ENCODE data around the gene ANKRD9. TPM values are rescaled to one million over a fixed set of nuclear protein-coding genes. Genes with fewer than 3 reads are reported as not detected.

The ANKRD9 gene
- total and polyA plus RNA-seq, 2 donors (not counting 3 experiments of a cell fraction or from before 2014, with no cell fraction given): 21.0 to 24.6 TPM

- no peak overlapping the region for H3K9ac ChIP-seq (replicated peaks; ENCODE audit: extremely low read depth, insufficient read depth, low read length)
- intact Hi-C loops (cut with micrococcal nuclease): loop anchor here (10.0 kb wide), 1 partner anchor 276 kb away; no protein-coding TSS in a partner anchor
- H3K79me2 ChIP-seq (ENCODE audit: control insufficient read depth, insufficient read depth, low read length): peaks cover 3% of the 10 kb centered on the region
- H4K20me1 ChIP-seq (replicated peaks; ENCODE audit: control insufficient read depth, extremely low read depth, insufficient read depth, low read length): no peaks in the 10 kb centered on the region
- H3K9me1 ChIP-seq (replicated peaks; ENCODE audit: control insufficient read depth, extremely low read depth, insufficient read depth, low read length): no peaks in the 10 kb centered on the region
- no peak overlapping the region for H3K27ac ChIP-seq (ENCODE audit: insufficient read depth, low read depth, low read length)
- POLR2A ChIA-PET: no interaction called here
- peak overlapping the region; percentile 69 for H3K4me2 ChIP-seq (ENCODE audit: insufficient read depth, low read length)
- peak overlapping the region; percentile 67 for H2AFZ ChIP-seq (ENCODE audit: low read depth, low read length)
- FAIRE-seq (peak; percentile 43), DNase-seq (ENCODE audit: low read depth, low spot score) (no peak)
- no peaks in the 10 kb centered on the region for H3K27me3 ChIP-seq (ENCODE audit: control insufficient read depth in 2 of 2, insufficient read depth in 2 of 2, low read length in 2 of 2)
- dilution Hi-C loops (cut with MboI; ENCODE audit: extremely low pct_ligation_motif_present, low sequenced_read_pairs): no loop called here
- peaks cover 0 to under 1% of the 10 kb centered on the region in 2 experiments for H3K36me3 ChIP-seq (ENCODE audit: control insufficient read depth in 2 of 2, extremely low read depth in 1 of 2, insufficient read depth in 2 of 2, low read length in 2 of 2)
- BruUV-seq (replicated peaks): no TSS peak
- H3K4me1 ChIP-seq (ENCODE audit: control insufficient read depth, extremely low read depth, insufficient read depth, low read length): peaks cover 6% of the 10 kb centered on the region
- CTCF ChIA-PET: interaction anchor here (1.1 kb wide), 1 partner anchor 72 kb away, joined by 3 read pairs; no protein-coding TSS in a partner anchor
- no peak for TF ChIP-seq JUN (IDR thresholded peaks at IDR 0.05; ENCODE audit: borderline replicate concordance, insufficient read depth, insufficient read length, low read depth)
- no peak for TF ChIP-seq FOS (IDR thresholded peaks at IDR 0.05; ENCODE audit: borderline replicate concordance, insufficient read depth, low read length)
- TF ChIP-seq GATA2 (IDR thresholded peaks at IDR 0.05; ENCODE audit: insufficient read depth, insufficient read length, low read depth, low read length): no peak
- TF ChIP-seq EZH2 (IDR thresholded peaks at IDR 0.05; ENCODE audit: borderline replicate concordance, low read depth, low read length, severe bottlenecking): no peak
- TF ChIP-seq, protein P1, sequence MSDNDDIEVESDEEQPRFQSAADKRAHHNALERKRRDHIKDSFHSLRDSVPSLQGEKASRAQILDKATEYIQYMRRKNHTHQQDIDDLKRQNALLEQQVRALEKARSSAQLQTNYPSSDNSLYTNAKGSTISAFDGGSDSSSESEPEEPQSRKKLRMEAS (IDR thresholded peaks at IDR 0.05; ENCODE audit: insufficient read depth, insufficient read length): no peak
- TF ChIP-seq MYC (IDR thresholded peaks at IDR 0.05; ENCODE audit: low read depth, low read length): no peak
- no peak for TF ChIP-seq POLR2A (IDR thresholded peaks at IDR 0.05; ENCODE audit: low read depth, low read length)
- no peak for TF ChIP-seq POLR2AphosphoS5 (IDR thresholded peaks at IDR 0.05; ENCODE audit: insufficient read depth, low read depth, low read length)
- TF ChIP-seq CTCF (IDR thresholded peaks at IDR 0.05; ENCODE audit: extremely low read depth in 1 of 2, insufficient read depth in 1 of 2, low read depth in 1 of 2, low read length in 2 of 2): no peak
- no peaks in the 10 kb centered on the region for H3K9me3 ChIP-seq (replicated peaks; ENCODE audit: control insufficient read depth, insufficient read depth, low read length)
- no peak overlapping the region for H3K4me3 ChIP-seq (replicated peaks in 1 of 3; ENCODE audit: insufficient read depth in 1 of 3, low read depth in 1 of 3, low read length in 3 of 3)
Observed at GRCh38 chr14:102510616-102511520, 1.3 kb upstream of the ANKRD9 start.
